SKM-1 (cell line): ENCODE data around the gene ACOXL.
A peak's percentile ranks its signal among the peaks of the same experiment; 100 is the strongest.

ENCODE experiments used
- DNase-seq: peaks from one replicate; lab custom pipeline; 2025; ENCODE audit not compliant: unreplicated experiment; lab: John Stamatoyannopoulos, UW

The ACOXL gene

DNA sequence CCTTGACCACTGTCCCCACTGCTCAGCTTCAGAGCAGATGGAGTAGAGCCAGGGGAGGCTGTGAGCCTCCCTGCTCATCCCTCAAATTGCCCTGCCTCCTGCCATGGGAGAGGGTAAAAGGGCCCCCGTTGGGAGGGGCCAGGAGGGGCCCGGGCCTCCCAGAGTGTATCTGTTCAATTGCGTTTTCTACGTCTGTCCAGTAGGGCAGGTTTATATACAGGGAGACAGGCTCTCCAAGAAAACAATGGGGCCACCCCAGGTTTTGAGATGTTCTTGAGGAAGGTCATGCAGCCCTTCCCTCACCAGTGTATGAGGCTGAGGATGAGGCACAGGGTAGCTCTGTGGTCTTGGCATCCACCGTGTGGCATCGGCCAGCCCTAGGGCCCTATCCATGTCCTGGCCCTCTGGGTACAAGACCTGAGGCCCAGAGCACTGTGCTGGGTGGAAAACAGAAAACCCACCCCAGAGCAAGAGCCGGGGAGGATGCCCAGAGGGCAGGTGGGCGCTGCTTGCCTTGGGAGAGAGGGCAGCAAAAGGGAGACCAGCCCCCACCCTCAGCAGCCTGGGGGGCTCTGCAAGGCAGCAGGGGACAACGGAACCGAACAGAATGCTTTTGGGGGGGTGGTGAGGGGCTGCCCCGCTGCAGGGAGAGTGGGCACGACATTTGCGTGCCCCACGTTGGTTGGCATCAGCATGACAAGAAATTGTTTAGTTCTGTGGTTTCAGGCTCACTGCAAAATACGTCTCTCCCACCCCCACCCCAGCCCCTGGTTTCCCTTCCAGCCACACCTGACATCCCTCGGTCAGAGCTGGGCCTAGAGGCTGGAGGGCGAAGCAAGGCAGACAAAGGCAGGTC lies 141.5 kb downstream of the ACOXL start:
- DNase-seq: no peak

DNA sequence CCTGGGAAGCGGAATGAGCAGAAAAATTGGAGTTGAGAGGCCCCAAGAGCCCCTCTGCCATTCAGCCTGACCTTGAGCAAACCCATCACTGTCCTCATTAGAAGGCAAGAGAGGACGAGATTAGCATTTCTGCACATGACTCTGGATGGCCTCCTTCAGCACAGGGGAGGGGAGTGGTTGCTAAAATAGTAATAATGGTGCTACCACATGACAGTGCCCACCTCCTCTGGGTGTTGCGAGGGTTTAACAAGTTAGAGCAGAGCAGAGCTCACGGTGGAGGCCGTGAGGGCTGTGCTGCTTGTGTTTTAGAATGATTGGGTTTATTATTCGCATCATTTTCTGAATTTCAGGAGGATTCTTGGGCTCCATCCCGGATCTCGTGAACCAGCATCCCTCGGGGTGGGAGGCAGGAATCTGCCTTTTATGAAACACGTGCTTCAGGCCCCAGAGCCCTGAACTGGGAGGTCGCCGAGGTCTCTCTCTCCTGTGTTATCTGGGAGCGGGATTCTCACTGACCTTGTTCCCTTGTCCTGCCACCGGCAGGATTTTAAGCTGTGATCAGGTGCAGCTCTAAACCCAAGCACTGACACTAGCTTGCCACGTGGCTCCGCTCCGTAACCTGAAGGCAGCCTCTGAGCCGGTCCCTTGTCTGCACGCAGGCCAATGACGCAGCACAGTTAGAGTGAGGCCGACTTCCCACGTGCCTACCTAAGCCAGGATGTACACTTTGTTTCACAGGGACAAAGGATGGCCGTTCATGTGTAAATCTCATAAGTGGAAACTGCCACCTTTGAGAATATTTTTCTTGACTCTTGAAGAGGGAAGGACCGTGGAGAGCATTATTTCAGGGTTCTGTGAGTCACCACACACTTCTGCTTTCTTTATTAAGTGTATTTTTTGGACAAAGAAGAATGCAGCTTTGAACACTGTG lies 142.3 kb downstream of the ACOXL start:
- DNase-seq: peak; percentile 30

DNA sequence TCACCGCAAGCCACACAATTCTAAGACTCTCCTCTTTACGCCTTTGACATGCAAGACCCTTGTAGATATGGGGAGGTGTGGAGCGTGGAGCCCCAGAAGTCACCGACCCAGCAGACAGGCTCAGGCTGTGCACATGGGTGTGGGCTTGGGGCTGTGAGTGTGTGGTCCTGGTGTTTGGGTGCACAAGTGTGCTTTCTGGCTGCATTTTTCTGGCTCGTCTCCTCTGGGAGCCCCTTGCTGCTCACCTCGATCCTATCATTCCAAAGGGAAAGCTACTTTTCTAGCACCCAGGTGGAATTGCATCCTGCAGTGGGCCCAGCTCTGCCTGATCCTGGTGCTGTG lies 143.0 kb downstream of the ACOXL start:
- DNase-seq: no peak

DNA sequence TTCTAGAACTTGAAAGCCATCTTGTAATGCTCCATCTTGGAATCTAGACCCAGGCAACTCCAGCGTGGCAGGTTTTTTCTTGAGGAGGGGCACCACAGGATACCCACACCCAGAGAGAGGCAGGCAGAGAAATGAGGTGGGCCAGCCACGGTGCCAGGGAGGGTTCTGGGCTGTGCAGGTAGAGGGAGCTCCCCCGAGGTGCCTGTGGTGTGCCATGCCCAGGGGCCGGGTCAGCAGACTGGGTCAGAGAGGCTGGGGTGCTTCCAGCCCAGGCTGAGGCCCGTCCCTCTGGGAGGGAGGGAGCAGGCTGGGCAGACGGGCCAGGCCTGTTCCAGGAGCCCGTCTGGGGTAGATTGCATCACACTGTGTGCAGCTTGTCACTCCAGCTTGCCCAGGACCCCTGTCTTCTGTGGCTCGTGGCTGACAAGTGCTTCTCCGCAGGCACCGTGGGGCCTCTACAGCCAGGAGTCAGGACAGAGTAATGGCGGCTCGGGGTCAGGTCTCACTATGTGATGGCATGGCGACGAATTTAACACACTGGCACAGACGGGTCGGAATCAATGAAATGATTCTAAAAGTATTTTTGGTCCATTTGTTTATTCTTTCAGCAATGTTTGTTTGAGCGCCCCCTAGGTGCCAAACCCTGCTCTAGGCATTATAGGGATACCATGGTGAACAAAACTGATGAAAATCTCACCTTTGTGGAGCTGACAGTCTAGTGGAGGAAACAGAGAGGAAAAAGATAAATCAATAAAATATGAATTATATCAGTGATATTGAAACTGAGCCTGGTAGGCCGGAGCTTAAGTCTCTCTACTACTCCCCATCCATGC lies 144.0 kb downstream of the ACOXL start:
- DNase-seq: no peak

DNA sequence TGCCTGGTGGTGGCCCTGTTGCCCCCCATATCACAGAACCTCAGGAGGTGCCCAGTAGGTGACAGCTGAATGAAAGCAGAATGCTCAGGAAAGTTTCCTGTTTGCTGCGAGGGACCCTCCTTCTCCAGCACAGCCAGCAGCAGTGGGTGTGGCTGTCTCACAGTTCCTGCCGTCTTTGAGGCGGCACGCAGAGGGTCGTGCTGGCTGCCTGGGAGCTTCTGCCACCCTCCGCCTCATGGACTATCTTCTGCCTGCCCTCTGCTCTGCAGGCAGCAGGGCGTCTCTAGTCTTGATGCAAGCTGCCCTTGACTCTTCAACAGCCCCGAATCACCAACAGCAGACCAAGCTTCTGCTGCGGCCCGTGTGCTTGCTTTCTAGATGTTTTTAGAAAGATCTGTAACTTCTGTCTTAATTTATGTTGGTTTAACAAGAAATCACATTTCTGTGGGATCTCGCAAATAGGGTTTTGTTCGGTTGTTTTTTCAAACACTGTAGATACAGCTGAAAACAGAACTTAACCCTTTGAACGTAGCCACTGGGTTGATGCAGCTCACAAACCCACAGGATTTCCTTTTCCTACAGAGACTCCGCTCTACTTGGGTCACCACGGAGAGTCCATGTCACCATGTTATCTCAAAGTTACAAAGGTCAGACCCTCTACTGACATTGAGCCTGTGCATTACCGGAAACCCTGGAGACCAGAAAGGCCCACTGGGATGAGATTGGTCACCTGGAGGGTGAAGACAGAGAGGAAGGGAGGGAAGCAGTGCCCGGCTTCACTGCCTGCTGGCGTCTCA lies 144.9 kb downstream of the ACOXL start:
- no peak for DNase-seq

DNA sequence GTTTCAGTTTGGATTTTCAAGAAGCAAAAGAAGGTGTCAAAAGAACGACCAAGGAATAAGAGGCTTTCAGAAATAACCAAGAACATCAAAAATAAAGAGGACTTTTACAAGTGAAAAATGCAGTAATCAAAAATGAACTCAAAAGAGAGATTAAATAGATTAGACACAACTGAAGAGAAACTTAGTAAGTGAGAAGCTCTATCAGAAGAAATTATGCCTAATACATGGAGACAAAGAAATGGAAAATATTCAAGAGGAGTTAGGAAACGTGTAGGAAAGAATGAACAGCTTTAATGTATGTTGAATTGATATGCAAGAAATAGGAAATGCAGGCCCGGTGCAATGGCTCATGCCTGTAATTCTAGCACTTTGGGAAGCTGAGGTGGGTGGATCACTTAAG lies 145.8 kb downstream of the ACOXL start:
- DNase-seq: no peak

DNA sequence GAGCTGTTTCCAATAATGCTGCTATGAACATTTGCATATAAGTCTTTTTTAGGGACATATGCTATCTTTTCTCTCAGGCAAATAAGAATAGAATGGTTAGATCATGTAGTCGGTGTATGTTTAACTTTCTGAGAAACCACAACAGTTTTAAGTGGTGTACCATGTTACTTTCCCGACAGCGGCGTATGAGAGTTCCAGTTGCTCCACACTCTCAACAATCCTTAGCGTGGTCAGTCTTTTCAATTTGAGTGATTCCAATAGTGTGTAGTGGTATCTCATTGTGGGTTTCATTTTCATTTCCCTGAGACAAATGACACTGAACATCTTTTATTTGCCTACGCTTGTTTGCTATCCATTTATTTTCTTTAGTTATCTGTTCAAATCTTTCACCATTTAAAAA lies 149.5 kb downstream of the ACOXL start:
- no peak for DNase-seq

DNA sequence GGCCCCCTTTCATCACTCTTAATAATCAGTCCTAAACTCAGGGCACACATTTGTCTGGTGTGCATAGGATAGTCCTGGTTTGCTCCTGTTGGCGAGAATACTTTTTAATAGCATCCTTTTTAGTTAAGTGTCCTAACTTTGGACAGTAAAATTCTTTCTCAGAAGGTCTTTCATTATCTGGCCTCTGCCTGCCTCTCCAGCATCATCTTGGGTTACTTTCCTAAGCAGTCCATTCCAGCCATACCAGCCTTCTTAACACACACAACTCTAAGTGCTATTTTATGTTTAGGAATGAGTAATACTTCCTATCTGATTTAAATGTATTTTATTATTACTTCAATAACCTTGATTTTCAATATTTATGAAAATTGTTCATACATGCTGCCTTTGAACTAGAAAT lies 151.0 kb downstream of the ACOXL start:
- DNase-seq: no peak

DNA sequence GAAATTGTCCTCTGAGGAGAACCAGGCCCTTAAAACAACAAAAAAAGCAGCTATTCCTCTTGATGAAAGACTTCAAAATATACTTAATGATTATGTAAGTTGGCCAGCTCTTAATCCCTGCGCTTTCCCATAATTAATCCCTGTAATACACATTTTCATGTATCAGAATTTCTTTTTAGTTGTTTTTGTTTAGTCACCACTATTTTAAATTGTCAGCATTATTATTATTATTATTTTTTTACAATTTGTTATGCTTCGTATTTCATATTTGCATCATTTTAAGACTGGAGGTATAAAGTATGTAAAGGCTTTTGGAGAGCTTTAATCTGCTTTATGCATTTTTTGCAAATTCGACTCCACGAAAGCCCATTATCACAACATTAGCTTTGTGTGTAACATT lies 152.9 kb downstream of the ACOXL start:
- DNase-seq: no peak

DNA sequence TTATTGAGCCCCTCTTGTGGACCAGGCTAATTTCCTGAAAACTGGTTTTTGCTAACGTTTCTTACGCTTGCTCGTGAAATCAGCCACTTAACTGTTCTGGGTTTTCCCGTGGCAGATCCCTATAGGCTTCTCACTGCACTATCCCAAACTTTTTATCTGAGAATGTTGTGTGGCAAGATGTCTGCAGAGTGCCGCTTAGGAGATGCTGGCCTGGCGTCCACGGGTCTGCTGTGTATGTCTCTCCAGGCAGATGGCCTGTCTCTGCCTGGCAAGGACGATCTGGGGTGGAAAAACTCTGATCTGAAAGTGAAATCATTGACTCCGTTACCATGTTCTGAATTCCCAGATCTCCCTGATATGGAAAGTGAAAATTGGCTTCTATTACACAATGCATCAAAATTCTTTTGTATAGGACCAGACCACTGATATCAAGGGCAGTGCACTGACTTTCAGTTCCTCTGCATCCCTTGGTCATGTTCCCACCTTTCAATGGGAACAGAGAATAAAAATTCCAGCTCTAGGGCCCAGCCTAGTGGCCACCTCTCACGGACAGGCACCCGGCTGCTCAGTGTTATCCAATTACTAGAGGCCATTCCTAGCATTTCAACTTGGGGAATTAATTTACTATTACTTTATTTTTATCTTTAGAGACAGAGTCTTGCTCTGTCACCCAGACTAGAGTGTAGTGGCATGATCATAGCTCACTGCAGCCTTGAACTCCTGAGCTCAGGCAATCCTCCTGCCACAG lies 154.6 kb downstream of the ACOXL start:
- DNase-seq: no peak

DNA sequence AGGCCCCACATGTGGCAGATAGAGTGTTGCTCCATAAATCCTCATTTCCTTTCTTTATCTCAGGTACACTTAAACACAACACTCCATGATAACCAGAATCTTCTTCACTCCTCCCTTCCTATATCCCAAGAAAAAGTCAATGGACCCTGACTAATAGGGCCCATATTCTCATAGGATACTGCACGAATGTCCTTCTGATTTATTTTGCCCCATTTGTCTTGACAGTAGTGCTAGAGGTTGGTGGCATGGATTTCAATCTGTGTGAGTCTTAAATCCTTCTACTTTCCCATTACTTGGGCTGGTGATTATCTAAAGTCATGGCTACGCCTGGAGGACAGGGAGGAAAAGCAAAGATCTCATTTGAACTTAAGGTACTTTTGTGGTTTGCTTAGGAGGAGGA lies 156.0 kb downstream of the ACOXL start:
- no peak for DNase-seq

DNA sequence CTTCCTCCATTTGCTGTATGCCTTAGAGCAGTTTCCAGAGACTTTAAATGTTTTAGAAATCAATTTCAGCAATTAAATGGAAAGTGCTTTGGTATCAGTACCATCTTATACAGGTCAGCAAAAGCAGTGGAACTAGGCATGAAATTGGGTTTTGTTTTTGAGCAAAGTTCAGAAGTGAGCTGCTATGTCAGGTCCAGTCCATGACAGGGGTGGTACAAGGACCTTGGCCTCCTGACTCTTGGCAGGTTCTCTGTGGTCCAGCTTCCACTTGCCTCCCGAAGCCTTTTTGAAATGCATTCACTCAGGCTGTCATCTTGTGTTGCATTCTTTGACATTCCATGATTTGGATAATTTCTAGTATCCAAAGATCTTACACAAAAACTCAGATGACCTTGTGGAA lies 159.3 kb downstream of the ACOXL start:
- DNase-seq: no peak

DNA sequence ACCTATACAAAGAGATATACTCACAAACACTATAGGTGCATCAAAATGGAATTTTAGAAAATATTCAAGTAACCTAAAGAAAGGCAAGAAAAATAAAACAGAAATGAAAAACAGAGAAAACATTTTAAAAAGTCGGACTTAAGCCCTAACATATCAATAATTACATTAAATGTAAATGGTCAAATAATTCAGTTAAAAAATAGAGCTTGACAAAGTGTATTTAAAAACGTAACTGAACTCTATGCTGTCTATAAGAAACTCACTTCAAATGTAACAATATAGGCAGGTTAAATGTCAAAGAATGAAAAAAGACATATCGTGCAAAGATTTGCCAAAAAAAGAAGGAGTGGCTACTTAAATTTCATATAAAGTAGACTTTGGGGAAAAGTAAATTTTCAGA lies 163.9 kb downstream of the ACOXL start:
- no peak for DNase-seq

DNA sequence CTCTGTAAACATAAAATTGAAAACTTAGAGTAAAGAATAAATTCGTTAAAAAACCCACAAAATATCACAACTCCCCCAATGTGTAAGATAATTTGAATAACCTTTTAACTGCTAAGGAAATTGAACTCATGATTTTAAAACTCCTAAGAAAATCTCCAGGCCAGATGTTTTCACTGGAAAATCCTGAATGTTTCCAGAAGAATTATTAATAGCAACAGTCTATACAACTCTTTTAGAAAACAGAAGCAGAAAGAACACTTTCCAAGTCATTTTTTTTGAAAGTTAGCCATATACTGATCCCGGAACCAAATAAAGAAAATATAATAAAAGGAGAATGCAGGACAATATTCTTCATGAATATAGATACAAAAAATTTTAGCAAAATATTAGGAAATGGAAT lies 165.6 kb downstream of the ACOXL start:
- DNase-seq: no peak

DNA sequence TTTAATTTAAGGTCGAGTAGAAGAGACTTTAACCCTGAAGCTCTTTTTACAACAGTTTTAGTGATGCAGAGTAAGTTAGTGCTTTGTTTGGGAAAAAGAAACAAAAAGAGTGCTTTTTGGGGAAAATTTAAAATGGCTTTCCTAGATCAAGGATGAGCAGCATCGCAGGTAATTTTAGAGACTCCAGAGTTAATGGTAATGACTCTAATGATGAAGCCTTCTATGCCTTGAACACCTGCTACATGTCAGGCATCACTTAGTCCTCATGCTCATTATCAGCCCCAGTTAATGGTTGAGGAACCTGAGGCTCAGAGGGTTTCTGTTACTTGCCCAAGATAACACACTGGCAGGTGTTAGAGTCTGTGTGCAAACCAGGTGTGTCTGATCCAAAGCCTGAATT lies 167.8 kb downstream of the ACOXL start:
- no peak for DNase-seq

DNA sequence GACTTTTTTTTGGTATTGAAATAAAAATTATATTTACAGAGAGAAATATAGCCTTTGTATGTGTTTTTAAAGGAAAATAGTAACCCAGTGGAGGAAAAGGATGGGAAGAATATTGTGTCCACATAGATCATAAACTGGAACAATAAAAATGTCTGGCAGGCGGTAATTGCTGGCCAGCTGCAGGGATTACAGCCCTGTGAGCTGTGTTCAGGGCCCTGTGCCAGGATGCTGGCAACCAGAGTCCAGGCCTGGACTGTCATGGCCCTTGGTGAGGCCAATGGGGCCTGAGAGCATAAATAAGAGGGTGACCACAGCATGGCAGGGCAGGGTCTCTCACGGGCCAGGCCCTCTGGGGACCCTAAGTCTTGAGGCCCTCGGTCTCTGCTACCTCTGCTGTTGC lies 171.2 kb downstream of the ACOXL start:
- no peak for DNase-seq

DNA sequence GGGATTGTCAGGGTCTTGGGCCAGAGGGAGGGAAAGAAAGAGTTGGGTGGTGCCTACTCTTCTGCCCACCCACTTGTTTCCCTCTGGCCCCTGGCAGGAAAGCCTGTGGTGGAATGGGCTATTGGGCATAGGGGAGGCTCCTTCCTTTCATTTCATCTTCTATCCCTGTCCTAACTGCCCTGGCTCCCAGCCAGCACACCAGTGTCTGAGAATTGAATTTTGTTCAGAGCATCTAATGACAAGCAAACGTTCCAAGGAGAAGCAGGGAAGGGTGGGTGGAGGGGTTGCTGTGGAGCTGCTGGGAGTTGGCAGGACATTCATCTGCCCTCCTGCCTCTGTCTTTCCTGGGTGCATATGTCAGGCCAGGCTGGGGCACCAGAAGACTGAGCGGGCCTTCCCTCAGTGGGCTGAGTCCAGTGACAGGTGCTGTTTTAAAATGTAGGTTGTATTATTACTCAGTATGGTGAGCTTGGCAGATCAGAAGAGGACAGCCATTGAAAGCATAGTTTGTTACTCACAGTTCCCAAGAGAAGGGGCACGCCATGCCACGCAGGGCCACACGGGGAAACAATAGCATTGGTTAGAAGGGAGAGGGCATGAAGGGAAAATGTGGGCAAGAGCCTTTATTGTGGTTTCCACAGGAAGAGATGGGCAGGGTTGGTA lies 171.9 kb downstream of the ACOXL start:
- DNase-seq: no peak

DNA sequence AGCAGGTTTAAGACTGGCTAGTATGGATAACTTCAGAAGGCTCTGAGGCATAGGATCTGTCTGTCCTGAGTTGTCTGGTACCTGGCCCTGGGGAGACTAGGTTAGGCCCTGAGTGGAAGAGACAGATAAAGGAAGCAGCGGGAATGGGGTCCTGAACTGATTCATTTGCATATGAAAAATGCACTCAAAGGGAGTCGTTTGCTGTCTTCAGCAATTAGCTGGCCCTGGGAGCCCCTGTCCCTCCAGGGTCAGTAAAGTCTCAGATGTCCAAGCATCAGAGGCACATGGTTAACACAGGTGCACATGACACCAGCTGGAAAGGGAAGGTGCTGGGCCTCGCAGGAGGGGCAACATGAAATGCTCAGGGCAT lies 172.4 kb downstream of the ACOXL start:
- no peak for DNase-seq

DNA sequence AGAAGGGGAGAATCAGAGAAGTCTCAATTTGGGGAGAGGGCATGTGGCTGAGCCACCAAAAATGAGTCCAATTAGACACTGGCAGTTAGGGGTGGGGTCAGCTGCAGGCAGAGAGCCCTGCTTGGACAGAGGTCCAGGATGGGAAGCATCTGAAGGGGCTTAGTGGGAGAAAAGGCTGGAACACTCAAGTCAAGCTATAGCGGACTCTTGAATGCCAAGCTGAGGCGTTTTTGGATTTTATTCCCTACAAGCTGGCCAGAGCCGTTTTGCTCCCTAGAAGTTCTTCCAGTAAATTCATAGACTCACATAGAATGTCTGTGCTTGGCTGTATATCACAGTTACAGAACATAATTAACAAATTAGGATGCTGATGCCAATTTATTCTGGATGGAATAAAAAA lies 172.8 kb downstream of the ACOXL start:
- no peak for DNase-seq
